GM19324 (cell line): ENCODE data around the gene PTPRC.
A peak's percentile ranks its signal among the peaks of the same experiment; 100 is the strongest.

Experiments used
- ATAC-seq: cut with Tn5 transposase; IDR thresholded peaks from one replicate; pipeline ENCODE4 v1.9.1; 2021; ENCODE audit warnings: mild to moderate bottlenecking, moderate library complexity; ENCODE audit not compliant: unreplicated experiment, low FRiP score

PTPRC gene

GRCh38 chr1:198642983-198643382 lies 4.1 kb downstream of the PTPRC start:
- ATAC-seq: no peak

GRCh38 chr1:198643808-198644207 lies 5.0 kb downstream of the PTPRC start:
- no peak for ATAC-seq

DNA sequence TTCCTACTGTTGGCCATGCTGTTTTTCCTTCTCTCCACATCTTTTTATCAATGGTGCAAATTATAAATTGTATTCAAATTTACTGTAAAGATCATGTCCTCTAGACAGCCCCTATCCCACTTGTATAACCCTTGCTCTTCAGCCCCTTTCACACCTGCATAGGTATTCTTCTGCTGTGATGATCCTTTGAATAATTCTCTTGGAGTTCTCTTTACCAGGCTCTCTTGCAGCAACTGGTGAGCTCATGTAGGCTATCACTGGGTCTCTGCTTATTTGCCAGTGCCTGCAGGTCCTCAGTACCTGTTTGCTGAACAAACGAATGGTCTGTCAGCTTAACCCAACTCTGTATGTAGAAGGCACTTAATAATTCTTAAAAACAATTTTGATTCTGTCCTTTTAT lies 8.2 kb downstream of the PTPRC start:
- ATAC-seq: no peak

GRCh38 chr1:198648592-198648991 lies 9.8 kb downstream of the PTPRC start:
- no peak for ATAC-seq

DNA sequence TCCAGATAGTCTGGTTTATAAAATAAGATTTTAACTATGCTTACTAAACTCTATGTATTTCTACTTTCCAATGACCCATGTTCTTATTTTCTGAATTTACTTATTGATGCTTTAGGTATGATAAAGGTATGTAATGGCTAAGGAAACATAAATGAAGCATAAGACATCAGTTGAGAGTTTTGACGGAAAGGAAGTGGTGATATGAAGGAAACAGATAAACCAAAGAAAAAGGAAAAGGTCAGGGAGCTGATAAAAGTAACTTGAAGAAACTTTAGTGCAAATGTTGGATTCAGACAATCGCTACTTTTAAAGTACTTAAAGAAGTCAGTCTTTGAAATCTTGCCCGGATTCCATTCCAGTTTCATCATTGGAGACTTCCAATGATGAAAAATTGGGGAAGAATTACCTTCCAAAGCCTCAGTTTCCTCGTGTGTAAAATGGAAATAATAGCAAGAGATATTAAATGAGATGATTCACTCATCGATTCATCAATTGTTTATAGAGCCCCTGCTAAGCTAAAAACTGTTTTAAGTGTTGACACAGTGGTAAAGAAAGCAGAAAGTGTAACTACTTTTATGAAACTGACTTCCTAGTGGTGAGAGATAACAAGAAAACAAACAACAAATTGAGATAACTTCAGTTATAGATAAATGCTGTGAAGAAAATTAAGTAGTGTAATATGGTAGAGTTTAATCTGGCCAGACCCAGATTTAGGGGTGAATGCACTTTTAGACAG lies 10.6 kb downstream of the PTPRC start:
- no peak for ATAC-seq

- ATAC-seq: no peak
These were observed 11.1 kb downstream of the PTPRC start for GRCh38 chr1:198649968-198650338.

GRCh38 chr1:198650506-198650905 lies 11.7 kb downstream of the PTPRC start:
- ATAC-seq: no peak

GRCh38 chr1:198651650-198652400 lies 13.0 kb downstream of the PTPRC start:
- peak; percentile 36 for ATAC-seq

DNA sequence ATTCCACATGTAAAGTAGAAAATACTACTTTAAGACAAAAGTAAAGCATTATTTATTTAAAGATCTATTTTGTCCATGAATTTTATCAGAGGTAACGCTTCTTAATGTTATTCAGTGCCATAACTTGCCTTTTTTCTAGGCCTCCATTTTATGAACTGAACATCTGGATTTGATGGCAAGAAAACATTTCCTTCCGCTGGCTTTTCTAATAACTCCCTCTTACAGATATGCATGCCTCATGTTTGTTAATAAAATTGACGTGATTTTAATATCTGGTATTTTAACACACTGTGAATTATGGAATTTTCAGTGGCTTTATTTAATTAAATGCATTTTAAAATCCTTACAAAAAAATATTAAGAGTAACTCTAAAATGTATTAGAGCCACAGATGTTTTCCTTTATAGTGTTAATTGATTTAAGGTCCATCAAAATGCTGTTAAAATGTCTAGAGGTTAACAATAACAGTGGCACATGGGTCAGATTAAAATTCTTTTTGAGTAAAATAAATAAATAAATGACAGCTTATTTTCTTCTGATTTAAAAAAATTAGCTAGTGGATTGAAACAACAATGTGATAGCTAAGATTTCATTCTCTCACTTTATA lies 15.1 kb downstream of the PTPRC start:
- ATAC-seq: no peak

- no peak for ATAC-seq
These were observed 16.8 kb downstream of the PTPRC start for GRCh38 chr1:198655459-198656121.

- no peak for ATAC-seq
These were observed 17.7 kb downstream of the PTPRC start for GRCh38 chr1:198656500-198656932.

DNA sequence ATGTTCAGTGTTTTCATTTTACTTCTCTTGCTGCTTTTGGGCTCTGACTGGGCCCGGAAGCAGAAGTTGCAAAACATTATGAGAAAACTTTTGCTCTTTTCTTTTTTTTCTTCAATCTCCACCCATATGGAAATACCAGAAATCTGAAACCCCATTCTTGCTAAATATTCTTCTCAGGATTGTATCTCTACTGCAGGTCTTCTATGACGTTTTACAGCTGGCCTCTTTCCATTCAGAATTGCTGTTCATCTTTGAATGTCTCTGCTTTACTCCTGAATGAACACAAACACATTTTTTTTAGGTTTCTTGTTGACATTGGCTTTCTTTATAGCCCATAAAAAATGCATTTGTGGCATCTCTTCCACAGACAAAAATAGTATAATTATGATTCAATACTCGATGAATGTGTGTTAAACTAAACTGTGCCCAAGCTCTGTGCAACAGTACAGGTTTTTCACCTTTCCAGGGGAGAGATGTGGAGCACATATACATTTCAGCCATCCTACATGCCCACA lies 18.8 kb downstream of the PTPRC start:
- peak; percentile 45 for ATAC-seq

- peak; percentile 49 for ATAC-seq
These were observed 21.8 kb downstream of the PTPRC start for GRCh38 chr1:198660341-198661261.

- ATAC-seq: no peak
These were observed 24.0 kb downstream of the PTPRC start for GRCh38 chr1:198662821-198663220.

- no peak for ATAC-seq
These were observed 25.4 kb downstream of the PTPRC start for GRCh38 chr1:198664068-198664788.

DNA sequence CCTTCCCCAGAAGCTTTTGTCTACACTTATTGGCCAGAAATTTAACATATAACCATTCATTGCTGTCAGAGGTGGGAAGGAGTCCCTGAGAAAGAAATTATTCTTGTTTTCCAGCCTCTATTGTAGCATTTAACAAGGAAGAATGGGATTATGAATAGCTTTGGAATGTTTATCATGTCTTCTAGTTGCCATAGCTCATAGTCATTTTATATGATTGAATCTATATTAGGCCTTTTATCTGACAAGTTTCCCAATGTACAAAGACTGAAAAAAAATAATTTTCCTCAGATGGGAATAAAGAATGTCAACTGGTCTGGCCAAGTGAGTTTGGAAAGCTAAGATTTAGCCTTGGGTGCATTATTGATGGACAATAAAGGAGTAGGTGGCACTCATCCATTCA lies 28.3 kb downstream of the PTPRC start:
- ATAC-seq: no peak

DNA sequence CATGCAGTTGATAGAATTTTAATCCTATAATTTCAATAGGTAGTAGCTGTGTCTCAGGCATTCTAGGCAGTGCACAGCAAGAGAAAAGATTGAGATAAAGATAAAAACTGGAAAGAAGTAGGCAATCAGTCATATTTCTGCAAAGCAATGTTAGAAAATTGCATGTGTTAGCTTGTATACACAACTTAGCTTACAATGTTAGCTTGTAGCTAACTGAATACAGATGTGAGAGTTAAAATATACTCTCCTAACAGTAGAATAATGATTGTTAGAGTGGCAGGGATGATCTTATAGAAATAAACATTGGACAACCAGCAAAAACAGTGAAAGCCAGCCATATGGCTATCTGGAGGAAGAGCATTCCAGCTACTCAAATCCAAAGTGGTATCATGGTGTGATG lies 29.0 kb downstream of the PTPRC start:
- no peak for ATAC-seq

DNA sequence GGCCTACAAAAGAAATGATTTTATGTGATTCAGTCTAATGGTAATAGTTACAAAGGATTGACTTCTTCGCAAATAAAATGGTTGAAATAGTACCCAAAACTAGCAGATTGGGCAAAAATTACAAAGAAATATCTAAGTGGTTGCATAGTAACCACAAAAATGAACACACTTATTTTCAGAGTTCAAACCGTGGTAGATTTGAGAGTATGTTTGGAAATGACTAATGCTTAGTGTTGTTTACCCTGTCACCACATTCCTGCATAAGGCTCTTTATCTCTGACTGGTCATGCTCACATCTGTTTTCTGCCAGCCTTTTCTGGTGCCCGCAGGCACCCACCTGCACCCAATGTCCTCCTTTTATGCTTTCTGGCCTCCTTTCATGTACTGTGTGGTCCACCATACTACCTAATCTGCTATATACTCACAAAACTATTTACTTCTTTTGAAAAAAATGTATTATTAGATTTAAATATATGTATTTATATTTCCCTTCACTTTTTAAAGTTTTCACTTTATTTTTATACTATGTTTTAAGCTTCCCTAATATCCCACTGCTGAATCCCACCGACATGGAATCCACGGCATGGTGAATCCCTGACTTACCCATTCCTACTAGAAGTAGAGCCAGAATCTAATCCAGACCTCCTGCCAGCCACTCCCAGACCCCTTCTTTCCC lies 30.3 kb downstream of the PTPRC start:
- peak; percentile 53 for ATAC-seq

DNA sequence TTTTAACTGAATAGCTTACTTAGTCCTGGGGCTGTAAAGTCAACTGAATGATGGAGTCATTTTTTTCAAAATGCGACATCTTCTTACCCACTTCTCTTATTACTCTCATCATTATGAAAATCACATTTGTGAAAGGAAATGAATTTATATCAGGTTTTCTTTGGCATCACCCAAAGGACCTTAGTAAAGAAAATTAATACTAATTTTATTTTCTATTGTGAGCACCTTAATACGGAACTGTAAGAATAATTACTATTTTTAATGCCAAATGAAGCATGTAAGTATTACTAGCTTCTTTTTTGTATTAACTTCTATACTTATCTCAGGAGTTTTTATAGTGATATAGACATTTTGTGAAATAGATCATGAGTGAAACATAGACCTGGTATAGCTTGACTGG lies 30.9 kb downstream of the PTPRC start:
- no peak for ATAC-seq
